ENCODE results near the gene ZBTB7C.
A peak's percentile ranks its signal among the peaks of the same experiment; 100 is the strongest.

Gene ZBTB7C

DNA sequence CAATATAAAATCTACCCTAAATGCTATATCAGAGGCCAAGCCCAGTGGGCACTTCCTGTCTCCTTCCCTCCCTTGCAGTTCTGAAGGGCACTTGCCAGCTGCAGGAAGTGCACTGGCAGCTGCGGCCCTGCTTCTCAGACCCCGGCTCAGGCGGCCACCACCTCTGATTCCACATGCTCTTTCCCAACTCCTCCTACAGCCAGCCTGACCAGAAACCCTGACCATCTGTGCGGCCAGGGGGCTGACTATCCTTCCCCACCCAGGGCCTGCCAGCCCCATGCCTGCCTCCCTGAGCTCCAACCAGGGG lies 88.6 kb downstream of the ZBTB7C start:
- no peak for DNase-seq

GRCh38 chr18:48319801-48320638 lies 89.2 kb downstream of the ZBTB7C start:
- DNase-seq: no peak

DNA sequence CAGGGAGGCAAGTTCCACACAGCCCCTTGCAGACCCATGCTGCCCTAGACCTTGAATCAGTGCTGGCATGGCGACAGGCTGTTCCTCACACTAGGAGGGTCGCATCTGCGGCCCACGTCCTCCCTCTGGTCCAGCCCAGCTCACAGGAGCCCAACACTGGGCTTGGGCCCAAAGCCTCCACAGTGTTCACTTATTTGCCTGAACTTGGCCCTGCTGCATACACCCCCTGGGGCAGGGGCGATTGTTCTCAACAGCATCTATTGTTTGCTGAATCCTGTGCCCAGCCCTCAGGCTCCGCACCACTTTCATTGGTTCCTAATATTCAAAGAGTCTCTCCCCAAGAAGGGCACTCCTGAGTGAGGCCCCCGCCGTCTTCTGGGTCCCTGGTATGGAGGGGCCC lies 90.7 kb downstream of the ZBTB7C start:
- no peak for DNase-seq

DNA sequence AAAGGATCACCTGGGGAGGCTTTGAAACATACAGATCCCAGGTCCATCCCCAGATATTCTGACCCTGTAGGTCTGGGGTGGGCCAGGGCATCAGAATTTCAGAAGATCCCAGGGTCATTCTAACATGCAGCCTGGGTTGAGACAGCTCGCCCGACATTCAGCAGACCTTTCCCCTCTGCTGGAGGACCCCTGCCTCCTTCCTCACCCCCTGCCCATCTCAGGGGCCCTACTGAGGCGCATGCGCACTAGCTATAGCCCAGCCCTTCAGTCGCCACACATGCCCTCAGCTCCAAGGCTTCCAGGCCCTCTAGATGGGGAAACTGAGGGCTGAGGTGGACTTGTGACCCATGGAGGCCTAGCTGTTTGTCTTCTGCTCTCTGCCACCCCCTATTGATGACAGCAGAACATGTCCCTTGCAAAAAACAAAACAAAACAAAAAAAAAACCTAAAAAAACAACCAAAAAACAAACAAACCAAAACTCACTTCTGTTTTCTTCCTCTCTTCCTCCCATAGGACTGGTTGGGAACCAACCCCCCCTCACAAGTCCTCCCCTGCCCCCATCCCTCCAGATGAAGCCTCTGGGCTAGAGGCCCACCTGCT lies 91.3 kb downstream of the ZBTB7C start:
- no peak for DNase-seq

- DNase-seq: no peak
Observed at GRCh38 chr18:48316177-48316576, 93.0 kb downstream of the ZBTB7C start.

DNA sequence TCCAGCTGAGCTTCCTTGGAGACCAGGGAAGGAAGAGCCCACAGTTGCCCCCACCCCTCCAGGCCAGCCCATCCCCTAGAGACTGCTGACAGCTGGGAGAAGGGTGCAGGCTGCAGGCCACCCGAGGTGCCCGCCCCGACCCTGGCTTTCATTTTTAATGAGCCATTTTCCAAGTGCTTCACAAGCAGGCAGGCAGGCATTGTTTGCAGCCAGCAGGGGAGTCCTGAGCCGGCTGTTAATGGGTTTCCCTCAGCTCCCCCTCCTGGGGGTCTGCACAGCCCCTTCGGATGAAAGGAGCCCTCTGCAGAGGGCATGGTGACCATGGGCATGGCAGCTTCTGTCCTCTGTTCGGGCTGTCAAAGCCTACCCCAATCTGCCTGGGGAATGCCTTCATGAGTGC lies 94.5 kb downstream of the ZBTB7C start:
- DNase-seq: no peak

GRCh38 chr18:48313792-48314191 lies 95.4 kb downstream of the ZBTB7C start:
- no peak for DNase-seq

- DNase-seq: no peak
Observed at GRCh38 chr18:48312066-48312465, 97.1 kb downstream of the ZBTB7C start.

- DNase-seq: no peak
Observed at GRCh38 chr18:48310999-48311398, 98.2 kb downstream of the ZBTB7C start.

DNA sequence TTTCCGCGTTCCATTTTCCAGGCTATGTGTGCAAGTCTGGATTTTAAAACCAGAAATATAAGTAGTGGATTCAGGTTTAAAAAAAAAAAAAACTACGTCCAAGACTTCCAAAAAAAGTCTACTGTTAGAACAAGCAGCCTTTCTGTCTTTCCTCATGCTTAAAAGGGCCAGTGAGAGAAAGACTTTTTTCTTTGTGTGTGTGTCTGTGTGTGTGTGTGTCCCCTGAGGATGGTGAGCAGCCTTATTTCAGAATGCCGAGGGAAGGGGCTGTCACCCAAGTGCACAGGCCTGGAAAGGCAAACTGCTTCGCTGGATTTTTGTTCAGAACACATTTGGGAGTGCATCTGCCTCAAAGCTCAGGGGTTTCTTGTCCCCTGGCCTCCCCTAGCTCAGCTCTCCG lies 98.8 kb downstream of the ZBTB7C start:
- DNase-seq: no peak

GRCh38 chr18:48308755-48309575 lies 100.2 kb downstream of the ZBTB7C start:
- no peak for DNase-seq

GRCh38 chr18:48308027-48308635 lies 101.1 kb downstream of the ZBTB7C start:
- DNase-seq: no peak

GRCh38 chr18:48306838-48307237 lies 102.3 kb downstream of the ZBTB7C start:
- no peak for DNase-seq

GRCh38 chr18:48304906-48305693 lies 104.1 kb downstream of the ZBTB7C start:
- DNase-seq: no peak

GRCh38 chr18:48303883-48304282 lies 105.3 kb downstream of the ZBTB7C start:
- DNase-seq: no peak

- DNase-seq: no peak
Observed at GRCh38 chr18:48302736-48303135, 106.4 kb downstream of the ZBTB7C start.

GRCh38 chr18:48300463-48300961 lies 108.7 kb downstream of the ZBTB7C start:
- DNase-seq: peak; percentile 23

GRCh38 chr18:48297139-48297538 lies 112.0 kb downstream of the ZBTB7C start:
- DNase-seq: no peak

DNA sequence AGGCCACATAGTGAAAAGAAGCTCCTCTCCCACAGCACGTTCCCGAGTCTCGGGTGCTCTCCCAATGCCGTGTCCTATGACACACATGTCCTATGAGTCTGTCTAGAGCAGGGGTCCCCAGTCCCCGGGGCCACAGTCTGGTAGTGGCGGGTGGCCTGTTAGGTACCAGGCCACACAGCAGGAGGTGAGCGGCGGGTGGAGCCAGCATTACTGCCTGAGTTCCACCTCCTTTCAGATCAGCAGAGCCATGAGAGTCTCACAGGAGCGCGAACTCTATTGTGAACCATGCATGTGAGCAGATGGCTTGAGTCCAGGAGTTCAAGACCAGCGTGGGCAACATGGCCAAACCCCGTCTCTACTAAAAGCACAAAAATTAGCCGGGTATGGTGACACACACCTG lies 112.6 kb downstream of the ZBTB7C start:
- no peak for DNase-seq

- no peak for DNase-seq
Observed at GRCh38 chr18:48295586-48296311, 113.4 kb downstream of the ZBTB7C start.

- DNase-seq: no peak
Observed at GRCh38 chr18:48294899-48295585, 114.1 kb downstream of the ZBTB7C start.

Data from activated CD4-positive, alpha-beta T cell treated with anti-CD3 and anti-CD28 coated beads, Interleukin-2, amount 50 U/mL, for 16 hours (primary cell).